Measurements from ENCODE around the gene RFC4.

The RFC4 gene

DNA sequence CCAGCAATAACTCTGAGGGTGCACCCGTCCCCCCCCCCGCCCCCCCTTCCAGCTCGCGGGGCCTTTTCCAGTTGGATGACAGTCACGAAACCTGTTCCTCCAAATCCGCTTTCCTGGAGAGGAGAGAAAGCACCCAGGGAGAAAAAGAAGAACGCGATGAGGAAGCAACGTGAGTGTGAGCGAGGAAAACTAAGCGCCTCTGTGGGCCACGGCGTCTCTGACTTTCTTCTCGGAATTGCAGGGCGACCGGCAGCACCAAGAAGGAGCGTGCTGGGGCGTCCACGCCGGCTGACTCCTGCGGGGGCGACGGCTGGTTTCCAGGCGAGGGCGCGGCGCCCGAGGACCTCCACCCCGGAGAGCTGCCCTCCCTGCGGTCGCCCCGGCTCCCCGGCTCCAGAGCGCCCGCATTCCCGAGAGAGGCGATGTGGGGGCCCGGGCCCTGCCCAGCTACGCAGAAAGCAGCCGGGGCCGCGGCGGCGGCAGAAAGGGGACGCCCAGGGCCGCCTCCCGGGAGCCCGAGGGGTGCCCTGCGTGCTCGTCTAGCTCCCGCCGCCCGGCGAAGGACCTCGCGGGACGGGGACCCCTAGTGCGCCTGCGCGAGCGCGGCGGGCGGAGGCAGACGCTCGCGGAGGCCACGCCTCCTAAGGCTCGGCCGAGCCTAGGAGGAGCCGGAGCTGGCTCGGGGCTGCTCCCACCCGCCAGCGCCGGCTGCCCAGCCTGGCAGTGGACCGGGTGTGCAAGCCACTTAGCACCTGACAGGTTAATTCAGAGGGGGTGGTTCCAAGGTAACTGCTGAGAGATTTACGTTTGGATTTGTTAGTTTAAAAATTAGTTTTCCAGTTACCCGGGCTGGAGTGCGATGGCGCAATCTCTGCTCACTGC lies 20.9 kb upstream of the RFC4 start:
- H2AFZ ChIP-seq (ENCODE audit: low read length): peak overlapping the region; percentile 94
- no peaks in the 10 kb centered on the region for H3K9me2 ChIP-seq (replicated peaks; ENCODE audit: insufficient read depth, low read length)
- no peaks in the 10 kb centered on the region for H3K4me1 ChIP-seq (ENCODE audit: low read length)
- no peaks in the 10 kb centered on the region for H3K9me3 ChIP-seq (replicated peaks; ENCODE audit: insufficient read depth, low read length)
- peak overlapping the region; percentile 93 for H3K4me2 ChIP-seq (ENCODE audit: low read depth, low read length)
- H3K27me3 ChIP-seq (replicated peaks; ENCODE audit: insufficient read depth, low read length): peaks cover 36% of the 10 kb centered on the region
- H3K4me3 ChIP-seq (ENCODE audit: low read length): peak overlapping the region; percentile 73
- peak; percentile 97 for DNase-seq
- H3F3A ChIP-seq (ENCODE audit: insufficient read depth, low read length): no peaks in the 10 kb centered on the region
- no peaks in the 10 kb centered on the region for H4K20me1 ChIP-seq (ENCODE audit: insufficient read depth, low read length)
- no peaks in the 10 kb centered on the region for H3K79me2 ChIP-seq (ENCODE audit: low read length)
- TF ChIP-seq EZH2phosphoT487 (IDR thresholded peaks at IDR 0.05; ENCODE audit: low read length): no peak
- TF ChIP-seq, protein P1, sequence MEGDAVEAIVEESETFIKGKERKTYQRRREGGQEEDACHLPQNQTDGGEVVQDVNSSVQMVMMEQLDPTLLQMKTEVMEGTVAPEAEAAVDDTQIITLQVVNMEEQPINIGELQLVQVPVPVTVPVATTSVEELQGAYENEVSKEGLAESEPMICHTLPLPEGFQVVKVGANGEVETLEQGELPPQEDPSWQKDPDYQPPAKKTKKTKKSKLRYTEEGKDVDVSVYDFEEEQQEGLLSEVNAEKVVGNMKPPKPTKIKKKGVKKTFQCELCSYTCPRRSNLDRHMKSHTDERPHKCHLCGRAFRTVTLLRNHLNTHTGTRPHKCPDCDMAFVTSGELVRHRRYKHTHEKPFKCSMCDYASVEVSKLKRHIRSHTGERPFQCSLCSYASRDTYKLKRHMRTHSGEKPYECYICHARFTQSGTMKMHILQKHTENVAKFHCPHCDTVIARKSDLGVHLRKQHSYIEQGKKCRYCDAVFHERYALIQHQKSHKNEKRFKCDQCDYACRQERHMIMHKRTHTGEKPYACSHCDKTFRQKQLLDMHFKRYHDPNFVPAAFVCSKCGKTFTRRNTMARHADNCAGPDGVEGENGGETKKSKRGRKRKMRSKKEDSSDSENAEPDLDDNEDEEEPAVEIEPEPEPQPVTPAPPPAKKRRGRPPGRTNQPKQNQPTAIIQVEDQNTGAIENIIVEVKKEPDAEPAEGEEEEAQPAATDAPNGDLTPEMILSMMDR (IDR thresholded peaks at IDR 0.05; ENCODE audit: low read length): no peak
- no peak for TF ChIP-seq EZH2 (optimal IDR thresholded peaks at IDR 0.05; ENCODE audit: low read depth, low read length)
- H3K9ac ChIP-seq (ENCODE audit: low read length): peak overlapping the region; percentile 75
- no peak overlapping the region for H3K27ac ChIP-seq (ENCODE audit: low read length)
- no peaks in the 10 kb centered on the region for H3K36me3 ChIP-seq (replicated peaks; ENCODE audit: insufficient read depth, low read length)

DNA sequence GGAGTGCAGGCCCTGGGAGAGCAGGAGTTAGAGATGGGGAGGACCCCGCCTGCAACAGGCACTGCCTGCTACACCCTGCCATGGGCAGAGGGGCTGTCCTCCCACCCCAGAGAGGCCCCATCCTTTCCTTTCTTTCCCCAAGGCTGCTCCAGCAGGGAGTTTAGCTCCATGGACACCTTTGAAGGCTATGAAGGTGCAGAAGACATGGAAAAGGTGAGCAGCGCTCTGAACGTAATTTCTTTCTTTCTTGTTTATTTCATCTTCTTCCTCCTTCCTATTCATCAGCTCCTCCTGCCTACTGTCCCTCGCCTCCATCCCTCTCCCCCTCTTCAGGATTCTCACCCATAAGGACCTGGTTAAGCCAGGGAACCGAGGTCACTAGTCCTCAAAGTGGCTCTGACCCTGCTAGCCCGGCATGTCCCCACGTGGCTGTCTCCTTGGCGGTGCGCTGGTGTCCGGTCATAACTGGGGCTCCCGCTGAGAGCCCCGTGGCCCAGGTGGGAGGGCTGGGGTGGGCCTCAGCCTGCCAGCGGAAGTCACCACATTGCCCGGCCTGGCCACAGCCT lies 20.2 kb upstream of the RFC4 start:
- H3K9me2 ChIP-seq (replicated peaks; ENCODE audit: insufficient read depth, low read length): no peaks in the 10 kb centered on the region
- no peaks in the 10 kb centered on the region for H3K9me3 ChIP-seq (replicated peaks; ENCODE audit: insufficient read depth, low read length)
- H3K27ac ChIP-seq (ENCODE audit: low read length): no peak overlapping the region
- peaks cover 36% of the 10 kb centered on the region for H3K27me3 ChIP-seq (replicated peaks; ENCODE audit: insufficient read depth, low read length)
- peak overlapping the region; percentile 93; the same call in 1 of the 2 replicates for H3K4me2 ChIP-seq (ENCODE audit: low read depth, low read length)
- DNase-seq: no peak
- TF ChIP-seq EZH2 (optimal IDR thresholded peaks at IDR 0.05; ENCODE audit: low read depth, low read length) (no peak), EZH2phosphoT487 (IDR thresholded peaks at IDR 0.05; ENCODE audit: low read length) (no peak)
- TF ChIP-seq, protein P1 (IDR thresholded peaks at IDR 0.05; ENCODE audit: low read length): no peak
- no peak overlapping the region for H2AFZ ChIP-seq (ENCODE audit: low read length)
- H3K79me2 ChIP-seq (ENCODE audit: low read length): no peaks in the 10 kb centered on the region
- peak overlapping the region; percentile 73 for H3K4me3 ChIP-seq (ENCODE audit: low read length)
- no peaks in the 10 kb centered on the region for H3K36me3 ChIP-seq (replicated peaks; ENCODE audit: insufficient read depth, low read length)
- H3K9ac ChIP-seq (ENCODE audit: low read length): no peak overlapping the region; the same call in 1 of the 2 replicates
- H4K20me1 ChIP-seq (ENCODE audit: insufficient read depth, low read length): no peaks in the 10 kb centered on the region
- H3K4me1 ChIP-seq (ENCODE audit: low read length): no peaks in the 10 kb centered on the region
- no peaks in the 10 kb centered on the region for H3F3A ChIP-seq (ENCODE audit: insufficient read depth, low read length)

- Histone ChIP-seq H3K9ac (ENCODE audit: low read length) (no peak overlapping the region), H3K9me3 (replicated peaks; ENCODE audit: insufficient read depth, low read length) (no peaks in the 10 kb centered on the region), H3K36me3 (replicated peaks; ENCODE audit: insufficient read depth, low read length) (no peaks in the 10 kb centered on the region), H4K20me1 (ENCODE audit: insufficient read depth, low read length) (no peaks in the 10 kb centered on the region), H3K27ac (ENCODE audit: low read length) (no peak overlapping the region), H3K4me1 (ENCODE audit: low read length) (no peaks in the 10 kb centered on the region), H3K9me2 (replicated peaks; ENCODE audit: insufficient read depth, low read length) (no peaks in the 10 kb centered on the region), H3F3A (ENCODE audit: insufficient read depth, low read length) (no peaks in the 10 kb centered on the region), H3K79me2 (ENCODE audit: low read length) (no peaks in the 10 kb centered on the region), H3K4me3 (ENCODE audit: low read length) (no peak overlapping the region), H3K27me3 (replicated peaks; ENCODE audit: insufficient read depth, low read length) (peaks cover 36% of the 10 kb centered on the region), H2AFZ (ENCODE audit: low read length) (no peak overlapping the region), H3K4me2 (ENCODE audit: low read depth, low read length) (no peak overlapping the region)
- TF ChIP-seq EZH2 (optimal IDR thresholded peaks at IDR 0.05; ENCODE audit: low read depth, low read length) (no peak), EZH2phosphoT487 (IDR thresholded peaks at IDR 0.05; ENCODE audit: low read length) (no peak)
- TF ChIP-seq, protein P1 (IDR thresholded peaks at IDR 0.05; ENCODE audit: low read length): no peak
- DNase-seq: no peak
Observed at GRCh38 chr3:186825872-186826409, 19.7 kb upstream of the RFC4 start.
